Neutrophil (primary cell): Measurements from ENCODE around the gene SEC23A.

Experiments
- H3K27ac ChIP-seq: fragments of 200-600 bp; sonication (generic); 2 replicates; pipeline ENCODE4 v1.5.1; 2016; ENCODE audit warnings: mild to moderate bottlenecking, moderate library complexity
- H3K27me3 ChIP-seq: fragments of 200-600 bp; sonication (generic); 2 replicates; pipeline ENCODE4 v1.6.0; 2016; ENCODE audit warnings: mild to moderate bottlenecking
- H3K36me3 ChIP-seq: fragments of 200-600 bp; sonication (generic); 2 replicates; pipeline ENCODE4 v1.5.1; 2017
- H3K4me1 ChIP-seq, 2 experiments: fragments of 200-600 bp in 1 of 2; sonication (generic) in 1 of 2; 1 replicate in 1 of 2; 2 replicates in 1 of 2; pipeline versions ENCODE4 v1.5.1 to v1.6.1; 2013 to 2016; ENCODE audit warnings: low read depth in 1 of 2, low read length in 1 of 2, mild to moderate bottlenecking in 1 of 2, moderate library complexity in 1 of 2; ENCODE audit not compliant: control insufficient read depth in 1 of 2, insufficient read depth in 1 of 2
- H3K4me3 ChIP-seq, 2 experiments: fragments of 200-600 bp in 1 of 2; sonication (generic) in 1 of 2; 1 replicate in 1 of 2; 2 replicates in 1 of 2; pipeline ENCODE4 v1.5.1; 2013 to 2016; ENCODE audit warnings: low read depth in 1 of 2, low read length in 1 of 2, mild to moderate bottlenecking in 1 of 2, moderate library complexity in 1 of 2
- H3K9me3 ChIP-seq: fragments of 200-600 bp; sonication (generic); 2 replicates; pipeline ENCODE4 v1.5.1; 2016
- CTCF ChIP-seq: fragments of 200-600 bp; sonication (generic); IDR thresholded peaks from 2 replicates; pipeline ENCODE4 v1.5.1; 2016; ENCODE audit warnings: antibody characterized with exemption

The SEC23A gene

GRCh38 chr14:39122330-39123138 is 19.5 kb upstream of the SEC23A start:
- H3K9me3 ChIP-seq, result no peaks in the 10 kb centered on the region
- no peak overlapping the region for H3K4me3 ChIP-seq
- no peak for TF ChIP-seq CTCF
- no peaks in the 10 kb centered on the region for H3K4me1 ChIP-seq
- no peak overlapping the region for H3K27ac ChIP-seq
- H3K36me3 ChIP-seq, result peaks cover 31% of the 10 kb centered on the region
- no peaks in the 10 kb centered on the region for H3K27me3 ChIP-seq

- Histone ChIP-seq H3K36me3 (peaks cover 2% of the 10 kb centered on the region), H3K9me3 (no peaks in the 10 kb centered on the region), H3K27ac (peak within 1 kb of the TSS; percentile 65), H3K4me1 (peaks cover 16% of the 10 kb centered on the region in 2 experiments), H3K4me3 (peak within 1 kb of the TSS; percentile 64 to 73), H3K27me3 (no peaks in the 10 kb centered on the region)
- TF ChIP-seq CTCF, result no peak
Measured at GRCh38 chr14:39114073-39114838, 11.2 kb upstream of the SEC23A start, which contains the start of gene GEMIN2. Gene GEMIN2, plus strand, starts transcription at chr14:39114323. Its CDS starts 16 bp downstream, at chr14:39114339.

GRCh38 chr14:39113685-39114072 is 10.6 kb upstream of the SEC23A start:
- peak overlapping the region; percentile 65 for H3K27ac ChIP-seq
- TF ChIP-seq CTCF, result no peak
- H3K9me3 ChIP-seq, result no peaks in the 10 kb centered on the region
- H3K4me3 ChIP-seq, result peak overlapping the region; percentile 64 to 73
- H3K27me3 ChIP-seq, result no peaks in the 10 kb centered on the region
- no peaks in the 10 kb centered on the region for H3K36me3 ChIP-seq
- H3K4me1 ChIP-seq, result peaks cover 16% of the 10 kb centered on the region in 2 experiments

GRCh38 chr14:39109893-39110715 is 7.1 kb upstream of the SEC23A start:
- no peaks in the 10 kb centered on the region for H3K36me3 ChIP-seq
- H3K4me3 ChIP-seq, result no peak overlapping the region
- no peaks in the 10 kb centered on the region for H3K9me3 ChIP-seq
- no peaks in the 10 kb centered on the region for H3K27me3 ChIP-seq
- H3K4me1 ChIP-seq, result peaks cover 15 to 16% of the 10 kb centered on the region in 2 experiments
- H3K27ac ChIP-seq, result no peak overlapping the region
- no peak for TF ChIP-seq CTCF

GRCh38 chr14:39108791-39109190 is 5.8 kb upstream of the SEC23A start:
- peaks cover 5 to 6% of the 10 kb centered on the region in 2 experiments for H3K4me1 ChIP-seq
- H3K4me3 ChIP-seq, result no peak overlapping the region
- H3K9me3 ChIP-seq, result no peaks in the 10 kb centered on the region
- H3K36me3 ChIP-seq, result no peaks in the 10 kb centered on the region
- H3K27me3 ChIP-seq, result no peaks in the 10 kb centered on the region
- no peak for TF ChIP-seq CTCF
- H3K27ac ChIP-seq, result no peak overlapping the region
